Ovary (tissue), 3 donors: ENCODE data around the gene TCTN1.

Experiments
- EP300 ChIP-seq: sonication (generic); formaldehyde crosslinking; IDR thresholded peaks from one replicate; pipeline ENCODE4 v1.6.1; 2017; ENCODE audit warnings: antibody characterized with exemption
- POLR2A ChIP-seq: fragments of 450-650 bp; IDR thresholded peaks from one replicate; pipeline ENCODE4 v1.6.1; 2017; ENCODE audit warnings: antibody characterized with exemption, mild to moderate bottlenecking, moderate library complexity
- TF ChIP-seq, protein P1 (sequence below), 3 donors: fragments of 450-650 bp in 2 of 3; fragments of 200-600 bp in 1 of 3; IDR thresholded peaks; one replicate each; pipeline versions ENCODE4 v1.5.1 to v1.8.0; 2016 to 2022; ENCODE audit warnings: antibody characterized with exemption in 3 of 3, mild to moderate bottlenecking in 1 of 3
- donor health status: DM: no; HTN: no; CAD: no.

DNA sequence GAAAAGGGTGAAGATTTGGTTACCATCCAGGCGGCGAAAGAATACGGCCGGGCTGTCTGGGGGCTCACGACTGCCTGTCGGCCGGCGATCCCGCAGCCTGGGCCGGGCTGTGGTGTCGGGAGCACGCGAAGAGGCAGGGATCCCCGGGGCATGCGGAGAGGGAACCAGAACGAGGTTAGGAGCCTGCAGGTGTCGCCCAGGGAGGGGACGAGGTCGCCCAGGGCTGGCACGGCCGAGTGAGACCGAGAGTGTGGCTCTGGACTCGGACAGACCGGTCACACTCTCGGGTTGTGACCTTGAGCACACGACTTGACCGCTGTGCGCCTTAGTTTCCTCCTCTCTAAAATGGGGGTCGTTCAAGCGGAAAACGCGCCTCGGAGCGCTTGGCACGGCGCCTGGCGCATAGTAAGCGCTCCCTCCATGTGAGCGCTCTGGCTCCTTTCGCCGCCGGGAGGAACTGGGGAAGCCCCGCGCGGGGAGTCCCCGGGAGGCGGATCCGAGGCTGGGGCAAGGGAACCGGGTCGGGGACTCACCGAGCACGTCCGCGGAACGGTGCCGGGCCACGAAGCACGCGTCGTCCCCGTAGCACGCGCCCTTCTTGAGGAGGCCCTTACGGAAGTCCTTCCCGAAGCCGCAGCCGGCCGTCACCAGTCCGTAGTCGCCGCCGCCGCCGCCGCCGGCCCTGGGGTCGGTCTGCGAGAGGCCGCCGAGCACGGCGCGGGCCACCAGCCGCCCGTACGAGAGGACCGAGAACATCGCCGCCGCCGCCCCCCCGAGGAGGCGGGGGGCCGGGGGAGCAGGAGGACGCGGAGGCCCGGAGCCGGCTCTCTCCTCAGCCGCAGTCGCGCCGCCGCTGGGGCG, 31.4 kb upstream of the TCTN1 start:
- TF ChIP-seq, protein P1, sequence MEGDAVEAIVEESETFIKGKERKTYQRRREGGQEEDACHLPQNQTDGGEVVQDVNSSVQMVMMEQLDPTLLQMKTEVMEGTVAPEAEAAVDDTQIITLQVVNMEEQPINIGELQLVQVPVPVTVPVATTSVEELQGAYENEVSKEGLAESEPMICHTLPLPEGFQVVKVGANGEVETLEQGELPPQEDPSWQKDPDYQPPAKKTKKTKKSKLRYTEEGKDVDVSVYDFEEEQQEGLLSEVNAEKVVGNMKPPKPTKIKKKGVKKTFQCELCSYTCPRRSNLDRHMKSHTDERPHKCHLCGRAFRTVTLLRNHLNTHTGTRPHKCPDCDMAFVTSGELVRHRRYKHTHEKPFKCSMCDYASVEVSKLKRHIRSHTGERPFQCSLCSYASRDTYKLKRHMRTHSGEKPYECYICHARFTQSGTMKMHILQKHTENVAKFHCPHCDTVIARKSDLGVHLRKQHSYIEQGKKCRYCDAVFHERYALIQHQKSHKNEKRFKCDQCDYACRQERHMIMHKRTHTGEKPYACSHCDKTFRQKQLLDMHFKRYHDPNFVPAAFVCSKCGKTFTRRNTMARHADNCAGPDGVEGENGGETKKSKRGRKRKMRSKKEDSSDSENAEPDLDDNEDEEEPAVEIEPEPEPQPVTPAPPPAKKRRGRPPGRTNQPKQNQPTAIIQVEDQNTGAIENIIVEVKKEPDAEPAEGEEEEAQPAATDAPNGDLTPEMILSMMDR (IDR thresholded peaks at IDR 0.05), result no peak
- TF ChIP-seq POLR2A (no peak), EP300 (no peak)
